Measurements from ENCODE around the gene ARVCF. TPM values are rescaled to one million over a fixed set of nuclear protein-coding genes. Genes with fewer than 3 reads are reported as not detected.

The ARVCF gene
- total and polyA plus RNA-seq, 9 of the 15 experiments (the other 6 are each of a cell fraction or from before 2014, with no cell fraction given): 0.03 to 97.4 (median 15.6) TPM

- peak; percentile 21; the same call in 1 of the 2 replicates for TF ChIP-seq SMAD4 (CRISPR knock-in tag; conservative IDR thresholded peaks at IDR 0.05)
- TF ChIP-seq ZBTB7A (IDR thresholded peaks at IDR 0.05; ENCODE audit: borderline replicate concordance, control insufficient read depth, low read depth, low read length): peak; percentile 91
- TF ChIP-seq RAD21 (CRISPR knock-in tag; conservative IDR thresholded peaks at IDR 0.05 in 1 of 2, IDR thresholded peaks at IDR 0.05 in 1 of 2): peak in 1 of 2 experiments; percentile 30; a peak in 1 of 4 replicates
- peak; percentile 29; the same call in 1 of the 2 replicates for TF ChIP-seq ESRRA (IDR thresholded peaks at IDR 0.05; ENCODE audit: borderline replicate concordance, low read depth)
- TF ChIP-seq ARID3A (IDR thresholded peaks at IDR 0.05; ENCODE audit: borderline replicate concordance, low read depth, low read length): no peak
- peak; percentile 78; the same call in 1 of the 2 replicates for TF ChIP-seq CTBP1 (IDR thresholded peaks at IDR 0.05; ENCODE audit: borderline replicate concordance)
- TF ChIP-seq ATF7 (IDR thresholded peaks at IDR 0.05): peak; percentile 21; the same call in 1 of the 2 replicates
- peak; percentile 33 for TF ChIP-seq CHD4 (IDR thresholded peaks at IDR 0.05; ENCODE audit: insufficient read depth, insufficient replicate concordance, low read depth, low read length, poor library complexity, severe bottlenecking)
- TF ChIP-seq, protein P1, sequence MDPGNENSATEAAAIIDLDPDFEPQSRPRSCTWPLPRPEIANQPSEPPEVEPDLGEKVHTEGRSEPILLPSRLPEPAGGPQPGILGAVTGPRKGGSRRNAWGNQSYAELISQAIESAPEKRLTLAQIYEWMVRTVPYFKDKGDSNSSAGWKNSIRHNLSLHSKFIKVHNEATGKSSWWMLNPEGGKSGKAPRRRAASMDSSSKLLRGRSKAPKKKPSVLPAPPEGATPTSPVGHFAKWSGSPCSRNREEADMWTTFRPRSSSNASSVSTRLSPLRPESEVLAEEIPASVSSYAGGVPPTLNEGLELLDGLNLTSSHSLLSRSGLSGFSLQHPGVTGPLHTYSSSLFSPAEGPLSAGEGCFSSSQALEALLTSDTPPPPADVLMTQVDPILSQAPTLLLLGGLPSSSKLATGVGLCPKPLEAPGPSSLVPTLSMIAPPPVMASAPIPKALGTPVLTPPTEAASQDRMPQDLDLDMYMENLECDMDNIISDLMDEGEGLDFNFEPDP (CRISPR knock-in tag; IDR thresholded peaks at IDR 0.05): no peak
- no peak for TF ChIP-seq YBX1 (IDR thresholded peaks at IDR 0.05)
- 0 out of 2 replicates have a peak, but pooled peaks have one; percentile 24 for TF ChIP-seq VEZF1 (CRISPR knock-in tag; IDR thresholded peaks at IDR 0.05)
- TF ChIP-seq SPI1 (IDR thresholded peaks at IDR 0.05; ENCODE audit: borderline replicate concordance, low read depth, low read length): peak; percentile 96
- TF ChIP-seq GABPB2 (CRISPR knock-in tag; conservative IDR thresholded peaks at IDR 0.05): peak; percentile 15; the same call in 1 of the 2 replicates
- no peak for TF ChIP-seq ZNF212 (CRISPR knock-in tag; IDR thresholded peaks at IDR 0.05)
- TF ChIP-seq, protein P2, sequence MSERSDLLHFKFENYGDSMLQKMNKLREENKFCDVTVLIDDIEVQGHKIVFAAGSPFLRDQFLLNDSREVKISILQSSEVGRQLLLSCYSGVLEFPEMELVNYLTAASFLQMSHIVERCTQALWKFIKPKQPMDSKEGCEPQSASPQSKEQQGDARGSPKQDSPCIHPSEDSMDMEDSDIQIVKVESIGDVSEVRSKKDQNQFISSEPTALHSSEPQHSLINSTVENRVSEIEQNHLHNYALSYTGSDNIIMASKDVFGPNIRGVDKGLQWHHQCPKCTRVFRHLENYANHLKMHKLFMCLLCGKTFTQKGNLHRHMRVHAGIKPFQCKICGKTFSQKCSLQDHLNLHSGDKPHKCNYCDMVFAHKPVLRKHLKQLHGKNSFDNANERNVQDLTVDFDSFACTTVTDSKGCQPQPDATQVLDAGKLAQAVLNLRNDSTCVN (CRISPR knock-in tag; IDR thresholded peaks at IDR 0.05): peak; percentile 77; the same call in 1 of the 2 replicates
- 0 out of 2 replicates have a peak, but pooled peaks have one; percentile 40 for TF ChIP-seq SMARCA5 (IDR thresholded peaks at IDR 0.05)
Observed at GRCh38 chr22:19974935-19975706, 41.5 kb downstream of the ARVCF start (continued).

Measured in K562 (cell line).